HUES6 (cell line): Measurements from ENCODE around the gene LGALS8.
"Not testable (repeated sequence)": the region's sequence is repeated elsewhere in the genome, so short reads cannot be mapped to it uniquely, and the experiment has no call there.

Experiments used
- H3K27ac ChIP-seq: 2 replicates; pipeline ENCODE4 v1.7.0; 2013; ENCODE audit warnings: low read depth, mild to moderate bottlenecking, low read length, inconsistent platforms
- H3K27me3 ChIP-seq: 2 replicates; pipeline ENCODE4 v1.6.1; 2013; ENCODE audit warnings: low read length; ENCODE audit not compliant: control insufficient read depth, insufficient read depth
- H3K36me3 ChIP-seq: 2 replicates; pipeline ENCODE4 v1.6.1; 2013; ENCODE audit warnings: low read length; ENCODE audit not compliant: control insufficient read depth, insufficient read depth
- H3K4me1 ChIP-seq: 2 replicates; pipeline ENCODE4 v1.6.1; 2013; ENCODE audit warnings: low read length; ENCODE audit not compliant: control insufficient read depth, insufficient read depth
- H3K4me3 ChIP-seq: 2 replicates; pipeline ENCODE4 v1.5.1; 2013; ENCODE audit warnings: low read depth, low read length
- H3K9ac ChIP-seq: one replicate; pipeline ENCODE4 v1.6.1; 2013; ENCODE audit warnings: mild to moderate bottlenecking, low read length
- H3K9me3 ChIP-seq: 2 replicates; pipeline ENCODE4 v1.6.1; 2013; ENCODE audit warnings: low read depth, low read length; ENCODE audit not compliant: control insufficient read depth, insufficient read depth

LGALS8 gene

GRCh38 chr1:236523704-236524141 is at the start of gene LGALS8:
Gene LGALS8 (plus strand): TSS chr1:236523982. CDS start chr1:236526071, 2,089 bp downstream.
- no peaks in the 10 kb centered on the region for H3K36me3 ChIP-seq
- no peak within 1 kb of the TSS for H3K27ac ChIP-seq
- peak within 1 kb of the TSS; percentile 65 for H3K9ac ChIP-seq
- H3K4me3 ChIP-seq: peak within 1 kb of the TSS; percentile 67
- no peaks in the 10 kb centered on the region for H3K9me3 ChIP-seq
- H3K27me3 ChIP-seq: peaks cover 11% of the 10 kb centered on the region
- H3K4me1 ChIP-seq: peaks cover 6% of the 10 kb centered on the region; the same call in 1 of the 2 replicates

DNA sequence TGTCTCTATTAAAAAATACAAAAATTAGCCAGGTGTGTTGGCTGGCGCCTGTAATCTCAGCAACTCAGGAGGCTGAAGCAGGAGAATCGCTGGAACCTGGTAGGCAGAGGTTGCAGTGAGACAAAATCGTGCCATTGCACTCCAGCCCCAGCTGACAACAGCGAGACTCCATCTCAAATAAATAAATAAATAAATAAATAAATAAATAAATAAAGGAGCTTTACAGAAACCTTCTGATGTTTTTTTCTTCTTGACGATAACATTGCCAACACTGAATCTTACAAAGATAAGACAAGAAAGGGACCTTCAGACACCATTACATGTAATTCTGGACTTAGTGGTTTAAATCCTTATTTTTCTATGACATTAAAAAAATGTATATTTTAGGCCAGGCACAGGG is 47.8 kb upstream of the LGALS8 start:
- Histone ChIP-seq H3K27ac (no peak overlapping the region), H3K9ac (no peak overlapping the region), H3K9me3 (no peaks in the 10 kb centered on the region), H3K36me3 (no peaks in the 10 kb centered on the region), H3K27me3 (no peaks in the 10 kb centered on the region), H3K4me1 (peaks cover 26% of the 10 kb centered on the region), H3K4me3 (no peak overlapping the region)

GRCh38 chr1:236480758-236481436 is 42.9 kb upstream of the LGALS8 start:
- H3K27me3 ChIP-seq: no peaks in the 10 kb centered on the region
- no peak overlapping the region for H3K4me3 ChIP-seq
- H3K4me1 ChIP-seq: peaks cover 8% of the 10 kb centered on the region; the same call in 1 of the 2 replicates
- H3K27ac ChIP-seq: no peak overlapping the region
- no peaks in the 10 kb centered on the region; the same call in 1 of the 2 replicates for H3K36me3 ChIP-seq
- no peak overlapping the region for H3K9ac ChIP-seq
- H3K9me3 ChIP-seq: no peaks in the 10 kb centered on the region

GRCh38 chr1:236484310-236484971 is 39.3 kb upstream of the LGALS8 start:
- peaks cover 8% of the 10 kb centered on the region; the same call in 1 of the 2 replicates for H3K4me1 ChIP-seq
- no peaks in the 10 kb centered on the region for H3K9me3 ChIP-seq
- no peaks in the 10 kb centered on the region for H3K27me3 ChIP-seq
- no peak overlapping the region for H3K9ac ChIP-seq
- H3K36me3 ChIP-seq: no peaks in the 10 kb centered on the region; the same call in 1 of the 2 replicates
- no peak overlapping the region for H3K27ac ChIP-seq
- no peak overlapping the region for H3K4me3 ChIP-seq

DNA sequence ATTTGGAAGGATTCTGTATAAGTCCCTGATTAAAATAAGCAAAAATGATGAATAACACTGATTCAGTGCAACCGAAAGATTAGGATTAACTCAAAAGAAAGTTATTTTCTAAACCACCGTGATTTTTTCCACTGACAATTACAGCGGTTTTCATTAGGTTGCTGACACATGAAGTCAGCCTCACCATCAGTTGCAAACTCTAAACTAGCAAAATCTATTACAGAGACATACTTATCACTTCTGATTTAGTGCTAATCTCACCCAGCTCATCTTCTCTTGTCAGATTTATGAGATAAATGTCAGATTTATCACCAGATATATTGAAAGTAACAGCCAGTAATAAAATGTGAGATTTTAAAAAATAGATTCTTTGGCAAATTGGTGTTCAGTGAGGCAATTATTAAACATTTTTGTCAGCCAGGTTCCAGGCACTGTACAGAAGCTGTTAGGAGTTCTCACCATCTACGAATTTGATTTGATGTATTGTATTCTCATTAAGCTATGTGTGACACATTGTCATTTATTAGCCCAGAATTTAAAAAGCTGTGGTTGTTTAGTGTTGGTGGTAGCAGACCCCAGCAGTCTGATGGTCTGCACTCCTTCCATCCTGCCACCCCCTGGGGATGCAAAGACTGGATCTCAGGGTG is 37.3 kb upstream of the LGALS8 start:
- H3K36me3 ChIP-seq: no peaks in the 10 kb centered on the region; the same call in 1 of the 2 replicates

DNA sequence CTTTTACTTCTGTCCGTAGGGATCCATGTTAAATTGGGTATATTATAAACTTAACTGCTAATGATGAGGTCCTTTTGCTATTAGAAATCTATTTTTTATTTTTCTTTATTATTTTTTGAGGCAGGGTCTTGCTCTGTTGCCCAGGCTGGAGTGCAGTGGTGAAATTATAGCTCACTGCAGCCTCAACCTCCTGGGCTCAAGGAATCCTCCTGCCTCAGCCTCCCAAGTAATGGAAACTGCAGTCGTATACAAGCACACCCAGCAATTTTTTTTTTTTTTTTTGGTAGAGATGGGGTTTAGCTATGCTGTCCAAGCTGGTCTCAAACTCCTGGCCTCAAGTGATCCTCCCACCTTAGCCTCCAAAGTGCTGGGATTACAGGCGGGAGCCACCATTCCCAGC is 34.6 kb upstream of the LGALS8 start:
- not testable (repeated sequence) for H3K4me3 ChIP-seq, H3K27me3 ChIP-seq, H3K27ac ChIP-seq, H3K4me1 ChIP-seq, H3K9ac ChIP-seq, H3K9me3 ChIP-seq, H3K36me3 ChIP-seq

More for the DNA sequence above, 37.3 kb upstream of the LGALS8 start:
- Histone ChIP-seq H3K9me3 (no peaks in the 10 kb centered on the region), H3K4me3 (no peak overlapping the region), H3K4me1 (no peaks in the 10 kb centered on the region), H3K27me3 (no peaks in the 10 kb centered on the region), H3K9ac (no peak overlapping the region), H3K27ac (no peak overlapping the region)

GRCh38 chr1:236489710-236490377 is 33.9 kb upstream of the LGALS8 start:
- Histone ChIP-seq H3K27ac (no peak overlapping the region), H3K9ac (no peak overlapping the region), H3K4me3 (no peak overlapping the region), H3K36me3 (no peaks in the 10 kb centered on the region), H3K27me3 (no peaks in the 10 kb centered on the region), H3K4me1 (0 out of 2 replicates have a peak, but pooled peaks cover 5% of the 10 kb centered on the region), H3K9me3 (no peaks in the 10 kb centered on the region)

DNA sequence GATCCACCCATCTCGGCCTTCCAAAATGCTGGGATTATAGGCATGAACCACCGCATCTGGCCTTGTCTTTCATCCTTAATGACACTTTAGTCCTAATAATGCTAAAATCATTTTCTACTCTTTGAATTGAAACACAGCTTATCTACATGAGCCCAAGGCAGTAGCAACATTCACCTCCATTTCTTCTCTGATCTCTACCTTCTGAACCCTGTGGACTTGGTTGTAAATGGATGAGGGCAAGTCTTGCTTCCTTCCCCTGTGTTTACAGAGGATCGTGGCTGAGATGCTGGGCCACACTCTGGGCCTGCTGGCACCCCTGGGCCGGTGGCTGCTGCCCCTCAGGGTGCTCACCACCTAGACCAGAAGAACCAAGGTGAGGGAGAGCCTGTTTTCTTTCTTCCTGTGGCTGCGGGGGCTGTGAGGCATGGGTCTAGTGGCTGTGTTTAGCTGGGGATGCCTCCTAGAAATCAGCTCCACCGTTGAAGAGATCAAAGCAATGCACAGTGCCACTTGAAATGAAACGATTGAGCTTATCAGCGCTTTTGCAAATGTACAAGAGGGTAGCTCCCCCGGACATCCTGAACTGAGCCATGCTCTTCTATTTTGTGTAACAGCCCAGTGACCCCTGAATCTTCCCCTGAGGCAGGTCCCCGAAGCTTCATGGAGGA is 32.2 kb upstream of the LGALS8 start:
- Histone ChIP-seq H3K4me1 (0 out of 2 replicates have a peak, but pooled peaks cover 7% of the 10 kb centered on the region), H3K27me3 (no peaks in the 10 kb centered on the region)

DNA sequence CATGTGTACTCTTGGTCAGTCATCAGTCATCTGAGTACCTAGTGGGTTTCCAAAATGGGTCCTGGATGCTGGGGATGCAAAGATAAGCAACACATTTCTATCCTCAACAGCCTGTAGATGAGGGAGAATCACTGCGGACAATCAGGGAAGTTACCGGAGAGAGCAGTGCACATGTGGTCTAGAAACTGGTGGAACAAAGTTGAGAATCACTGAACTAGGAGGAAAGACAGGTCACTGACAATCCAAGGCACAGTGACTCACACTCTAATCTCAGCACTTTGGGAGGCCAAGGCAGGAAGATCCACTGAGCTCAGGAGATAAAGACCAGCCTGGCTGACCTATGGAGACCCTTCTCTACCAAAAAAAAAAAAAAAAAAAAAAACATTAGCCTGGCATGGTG is 31.4 kb upstream of the LGALS8 start:
- Histone ChIP-seq H3K9ac (no peak overlapping the region), H3K36me3 (no peaks in the 10 kb centered on the region), H3K4me1 (0 out of 2 replicates have a peak, but pooled peaks cover 7% of the 10 kb centered on the region), H3K27ac (no peak overlapping the region), H3K27me3 (no peaks in the 10 kb centered on the region), H3K9me3 (no peaks in the 10 kb centered on the region), H3K4me3 (no peak overlapping the region)

More for the DNA sequence above, 32.2 kb upstream of the LGALS8 start:
- Histone ChIP-seq H3K4me3 (no peak overlapping the region), H3K9ac (no peak overlapping the region), H3K27ac (no peak overlapping the region), H3K36me3 (no peaks in the 10 kb centered on the region), H3K9me3 (no peaks in the 10 kb centered on the region)

- Histone ChIP-seq H3K36me3 (no peaks in the 10 kb centered on the region), H3K27ac (no peak overlapping the region), H3K9ac (no peak overlapping the region), H3K4me3 (no peak overlapping the region), H3K9me3 (no peaks in the 10 kb centered on the region), H3K4me1 (0 out of 2 replicates have a peak, but pooled peaks cover 7% of the 10 kb centered on the region), H3K27me3 (no peaks in the 10 kb centered on the region)
Observed at GRCh38 chr1:236494082-236494481, 29.7 kb upstream of the LGALS8 start.
